GM21786 (cell line): ENCODE results near the gene SPHK2.
"Not testable (repeated sequence)": the region's sequence is repeated elsewhere in the genome, so short reads cannot be mapped to it uniquely, and the experiment has no call there.

Experiments
- ATAC-seq: cut with Tn5 transposase; IDR thresholded peaks from one replicate; pipeline ENCODE4 v1.9.1; 2021; ENCODE audit not compliant: unreplicated experiment

SPHK2 gene

DNA sequence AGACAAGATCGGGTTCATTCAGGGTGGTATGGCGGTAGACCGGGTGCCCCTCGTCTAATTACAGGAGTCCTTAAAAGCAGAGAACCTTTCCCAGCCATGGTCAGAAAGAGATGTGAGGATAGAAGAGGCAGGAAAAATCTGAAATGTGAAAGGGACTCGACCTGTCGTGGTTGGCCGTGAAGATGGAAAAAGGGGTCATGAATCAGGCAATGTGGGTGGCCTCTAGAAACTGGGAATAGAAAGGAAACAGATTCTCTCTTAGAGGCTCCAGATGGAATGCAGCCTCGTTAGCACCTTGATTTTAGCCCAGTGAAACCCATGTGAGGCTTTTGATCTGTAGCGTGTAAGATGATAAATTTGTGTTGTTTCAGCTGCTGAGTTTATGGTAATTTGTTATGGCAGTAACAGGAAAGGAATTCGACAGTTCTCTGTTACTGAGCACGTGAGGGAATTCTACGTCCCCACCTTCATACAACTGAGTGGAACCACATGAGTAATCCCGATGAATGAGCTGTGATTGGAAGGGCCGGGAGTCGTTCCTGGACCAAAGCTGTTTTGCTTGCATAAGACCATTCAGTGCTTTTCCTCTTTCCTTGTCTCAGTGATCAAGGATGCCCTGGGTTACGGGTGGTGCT lies 37.7 kb downstream of the SPHK2 start:
- ATAC-seq = no peak

DNA sequence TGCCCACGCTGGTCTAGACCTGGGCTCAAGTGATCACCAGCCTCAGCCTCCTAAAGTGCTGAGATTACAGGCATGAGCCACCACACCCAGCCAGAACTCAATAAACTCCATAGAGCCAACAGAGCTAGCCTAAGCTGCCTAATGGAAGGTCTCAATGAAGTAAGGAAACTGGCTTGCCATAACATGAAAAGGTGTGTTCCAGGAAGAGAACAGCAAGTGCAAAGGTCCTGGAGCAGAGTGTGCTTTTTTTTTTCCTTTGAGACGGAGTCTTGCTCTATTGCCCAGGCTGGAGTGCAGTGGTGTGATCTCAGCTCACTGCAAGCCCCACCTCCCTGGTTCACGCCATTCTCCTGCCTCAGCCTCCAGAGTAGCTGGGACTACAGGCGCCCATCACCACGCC lies 38.5 kb downstream of the SPHK2 start:
- not testable (repeated sequence) for ATAC-seq

DNA sequence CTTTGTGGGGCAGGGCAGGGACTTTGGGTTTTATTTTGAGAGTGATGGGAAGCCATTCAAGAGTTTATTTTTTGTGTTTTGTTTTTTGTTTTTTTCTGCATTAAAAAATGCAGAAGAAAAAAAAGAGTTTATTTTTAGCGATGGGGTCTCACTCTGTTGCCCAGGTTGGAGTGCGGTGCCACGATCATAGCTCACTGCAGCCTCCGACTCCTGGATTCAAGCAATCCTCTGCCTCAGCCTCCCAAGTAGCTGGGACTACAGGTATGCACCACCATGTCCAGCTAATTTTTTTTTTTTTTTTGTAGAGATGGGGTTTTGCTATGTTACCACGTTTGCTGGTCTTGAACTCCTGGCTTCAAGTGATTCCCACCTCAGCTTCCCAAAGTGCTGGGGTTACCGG lies 39.2 kb downstream of the SPHK2 start:
- ATAC-seq = no peak

DNA sequence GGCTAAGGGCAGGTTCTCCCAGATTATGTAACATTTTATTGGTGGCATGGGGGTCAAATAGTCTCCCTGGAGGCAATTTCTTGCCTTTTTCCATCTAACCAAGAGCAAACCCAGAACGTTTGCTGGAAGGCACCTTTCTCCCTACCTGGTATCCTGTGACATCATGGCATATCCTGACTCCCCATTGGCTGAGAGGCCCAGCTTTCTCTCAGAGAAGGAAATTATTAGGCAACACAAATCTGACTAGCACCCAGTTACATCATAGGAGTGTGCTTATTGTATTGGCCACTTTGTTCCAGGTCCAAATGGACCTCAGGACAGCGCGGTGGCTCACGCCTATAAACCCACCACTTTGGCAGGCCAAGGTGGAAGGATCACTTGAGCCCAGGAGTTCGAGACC lies 40.5 kb downstream of the SPHK2 start:
- ATAC-seq = no peak

DNA sequence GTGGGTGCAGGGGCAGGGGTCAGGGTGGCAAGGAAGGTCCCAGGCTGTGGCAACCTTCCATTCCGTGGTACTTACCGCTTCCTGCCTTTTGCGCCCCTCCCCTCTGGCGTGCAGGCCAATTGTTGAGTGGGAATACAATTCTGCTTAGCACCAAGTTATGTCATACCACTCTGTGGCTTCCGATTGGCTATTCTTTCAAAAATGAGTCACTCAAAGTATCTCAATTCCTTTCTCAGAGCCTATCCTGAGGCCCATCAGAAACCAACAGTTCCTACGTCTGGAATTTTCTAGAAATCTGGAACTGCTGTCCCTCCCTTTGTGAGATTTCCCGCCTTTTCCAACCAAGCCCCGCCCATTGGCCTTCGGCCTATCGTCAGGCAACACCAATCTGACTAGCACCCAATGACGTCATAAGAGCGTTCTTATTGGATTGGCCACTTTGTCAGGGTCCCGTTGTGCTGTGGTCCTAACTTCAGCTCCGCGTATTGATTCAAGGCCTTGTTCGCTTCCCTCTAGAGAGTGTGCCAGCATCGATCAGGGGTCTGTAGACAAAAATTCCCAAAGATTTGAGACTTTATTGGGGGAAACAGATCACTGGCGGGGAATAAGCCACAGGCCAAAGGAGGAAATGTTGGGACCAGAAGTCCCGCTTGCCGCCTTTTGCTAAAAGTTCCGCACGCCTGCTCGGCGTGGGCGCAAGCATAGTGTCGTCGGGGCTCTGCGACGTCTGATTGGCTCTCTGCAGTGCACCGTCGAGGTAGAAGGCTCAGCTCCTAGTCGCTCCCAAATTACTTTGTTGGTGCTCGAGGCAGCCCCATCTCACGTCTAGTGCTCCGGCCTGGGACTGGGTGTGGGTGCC lies 41.8 kb downstream of the SPHK2 start:
- ATAC-seq = peak; percentile 64

DNA sequence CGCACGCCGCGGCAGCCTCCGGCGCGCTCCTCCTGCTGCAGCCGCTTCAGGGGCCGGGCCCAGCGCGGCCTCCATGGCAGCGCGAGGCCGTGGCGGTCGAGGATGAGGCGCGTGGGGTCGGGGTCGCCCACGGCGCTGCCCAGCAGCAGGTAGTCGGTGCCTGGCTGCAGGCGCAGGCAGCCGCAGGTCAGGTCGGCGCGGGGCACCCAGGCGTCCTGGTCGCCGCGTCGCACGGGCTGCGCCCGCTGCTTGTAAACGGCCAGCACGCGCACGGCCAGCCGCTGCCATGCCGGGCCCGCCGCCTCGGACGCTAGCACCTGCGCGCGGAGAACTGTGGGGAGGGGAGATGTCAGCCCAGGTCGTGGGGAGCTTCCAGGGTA lies 42.4 kb downstream of the SPHK2 start:
- no peak for ATAC-seq

DNA sequence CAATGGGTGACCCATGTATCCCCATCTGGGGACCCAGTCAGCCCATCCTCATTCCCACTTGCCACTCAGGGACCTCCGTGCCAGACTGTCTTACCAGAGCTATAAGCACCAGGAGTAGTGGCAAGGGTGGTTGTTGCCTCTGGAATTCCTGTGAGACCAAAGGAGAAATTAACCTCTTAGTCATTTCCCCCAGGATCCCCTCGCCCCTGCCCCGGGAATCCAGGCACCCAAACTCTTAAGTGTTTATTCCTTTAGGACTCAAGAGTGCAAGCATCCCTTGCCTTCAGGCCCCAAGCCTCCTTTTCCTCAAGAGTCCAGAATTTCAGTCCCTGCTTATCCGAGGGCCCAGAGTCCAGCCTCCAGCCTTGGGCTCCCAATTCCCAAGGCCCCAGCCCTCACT lies 44.4 kb downstream of the SPHK2 start:
- no peak for ATAC-seq

DNA sequence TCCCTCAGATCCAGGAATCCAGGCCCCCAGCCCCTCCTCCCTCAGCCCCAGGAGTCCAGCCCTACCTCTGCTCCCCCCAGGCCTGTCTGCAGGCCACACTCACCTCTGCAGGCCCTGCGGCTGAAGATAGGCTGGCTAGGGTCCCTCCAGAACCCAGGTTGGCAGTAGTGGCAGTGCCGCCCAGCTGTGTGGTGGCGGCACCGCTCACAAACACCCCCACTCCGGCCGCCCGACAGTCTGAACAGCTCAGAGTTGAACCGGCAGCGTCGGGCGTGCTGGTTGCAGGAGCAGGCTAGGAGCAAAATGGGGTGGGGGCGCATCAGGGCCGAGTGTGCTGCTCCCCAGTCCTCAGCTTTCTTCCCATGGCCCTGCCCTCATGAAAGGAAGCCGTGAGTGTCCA lies 45.2 kb downstream of the SPHK2 start:
- ATAC-seq = no peak

DNA sequence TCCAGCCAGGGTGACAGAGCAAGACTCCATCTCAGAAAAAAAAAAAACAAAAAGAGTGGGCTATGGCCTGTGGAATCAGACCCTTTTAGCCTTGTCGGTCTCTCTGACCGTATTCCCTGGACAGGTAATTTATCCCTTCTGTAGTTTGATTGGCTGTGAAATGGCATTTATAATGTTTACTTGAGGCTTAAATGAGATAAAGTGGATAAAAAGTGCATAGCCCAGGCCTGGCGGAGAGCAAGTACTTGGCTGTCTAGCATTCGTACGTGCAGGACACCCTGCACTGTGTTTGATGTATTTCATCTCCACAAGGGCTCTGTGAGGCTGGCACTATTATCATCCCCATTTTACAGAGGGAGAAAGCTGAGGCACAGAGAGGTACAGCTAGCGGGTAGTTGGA lies 46.5 kb downstream of the SPHK2 start:
- no peak for ATAC-seq

DNA sequence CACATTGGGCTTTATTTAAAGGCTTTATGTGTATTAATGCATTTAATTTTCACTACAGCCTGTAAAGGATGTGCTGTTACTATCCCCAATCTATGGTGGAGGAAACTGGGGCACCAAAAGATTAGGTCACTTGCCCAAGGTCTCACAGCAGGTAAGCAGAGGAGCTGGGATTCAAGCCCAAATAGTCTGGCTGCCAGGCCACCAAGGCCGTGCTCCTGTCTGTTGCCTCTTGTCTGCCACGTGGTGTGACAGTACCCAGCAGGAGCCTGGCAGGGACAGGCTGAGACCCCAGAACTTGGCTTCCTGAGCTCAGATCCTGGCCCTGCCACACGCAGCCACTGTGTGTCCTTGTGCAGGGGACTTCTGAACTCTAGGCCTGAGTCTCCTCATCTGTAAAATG lies 49.0 kb downstream of the SPHK2 start:
- ATAC-seq = no peak

DNA sequence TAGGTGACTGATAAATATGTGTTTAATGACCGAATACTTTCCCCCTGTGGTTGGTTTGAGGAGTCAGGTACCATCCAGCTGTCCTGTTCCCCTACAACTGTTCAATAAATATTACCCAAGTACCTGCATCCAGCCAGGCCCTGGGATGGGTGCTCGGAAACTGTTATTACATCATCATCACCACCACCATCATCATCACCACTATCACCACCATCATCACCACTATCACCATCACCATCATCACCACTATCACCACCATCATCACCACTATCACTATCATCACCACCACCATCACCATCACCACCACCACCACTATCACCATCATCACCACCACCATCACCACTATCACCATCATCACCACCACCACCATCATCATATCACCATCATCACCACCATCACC lies 49.5 kb downstream of the SPHK2 start:
- ATAC-seq = no peak

DNA sequence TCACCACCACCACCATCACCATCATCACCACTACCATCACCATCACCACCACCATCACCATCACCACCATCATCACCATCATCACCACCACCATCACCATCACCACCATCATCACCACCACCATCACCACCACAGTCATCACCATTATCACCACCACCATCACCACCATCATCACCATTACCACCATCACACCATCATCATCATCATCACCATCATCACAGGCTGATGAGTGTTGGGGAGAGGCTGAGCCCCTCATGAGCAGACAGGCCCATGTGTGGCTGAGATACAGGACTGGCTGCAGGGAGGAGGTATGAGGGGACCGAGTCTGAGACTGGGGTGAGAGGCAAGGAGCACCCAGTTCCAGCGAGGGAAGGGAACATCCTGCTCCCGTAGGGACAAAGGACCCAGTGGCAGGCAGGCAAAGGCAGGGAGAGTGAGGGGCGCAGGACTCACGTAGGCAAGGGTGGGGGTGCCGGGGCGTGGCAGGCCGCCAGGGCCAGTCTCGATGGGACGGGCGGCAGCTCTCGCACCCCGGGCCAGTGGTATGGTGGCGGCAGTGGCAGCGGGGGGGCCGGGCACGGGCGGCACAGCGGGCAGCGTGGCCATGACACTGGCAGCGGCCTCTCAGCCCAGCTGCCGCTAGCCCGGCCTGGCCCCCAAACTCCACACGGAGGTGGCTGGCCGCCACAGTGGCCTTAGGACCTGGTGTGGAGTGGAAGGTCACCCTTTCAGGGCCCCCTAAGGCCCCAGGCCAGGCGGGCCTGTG lies 50.8 kb downstream of the SPHK2 start:
- ATAC-seq = no peak

DNA sequence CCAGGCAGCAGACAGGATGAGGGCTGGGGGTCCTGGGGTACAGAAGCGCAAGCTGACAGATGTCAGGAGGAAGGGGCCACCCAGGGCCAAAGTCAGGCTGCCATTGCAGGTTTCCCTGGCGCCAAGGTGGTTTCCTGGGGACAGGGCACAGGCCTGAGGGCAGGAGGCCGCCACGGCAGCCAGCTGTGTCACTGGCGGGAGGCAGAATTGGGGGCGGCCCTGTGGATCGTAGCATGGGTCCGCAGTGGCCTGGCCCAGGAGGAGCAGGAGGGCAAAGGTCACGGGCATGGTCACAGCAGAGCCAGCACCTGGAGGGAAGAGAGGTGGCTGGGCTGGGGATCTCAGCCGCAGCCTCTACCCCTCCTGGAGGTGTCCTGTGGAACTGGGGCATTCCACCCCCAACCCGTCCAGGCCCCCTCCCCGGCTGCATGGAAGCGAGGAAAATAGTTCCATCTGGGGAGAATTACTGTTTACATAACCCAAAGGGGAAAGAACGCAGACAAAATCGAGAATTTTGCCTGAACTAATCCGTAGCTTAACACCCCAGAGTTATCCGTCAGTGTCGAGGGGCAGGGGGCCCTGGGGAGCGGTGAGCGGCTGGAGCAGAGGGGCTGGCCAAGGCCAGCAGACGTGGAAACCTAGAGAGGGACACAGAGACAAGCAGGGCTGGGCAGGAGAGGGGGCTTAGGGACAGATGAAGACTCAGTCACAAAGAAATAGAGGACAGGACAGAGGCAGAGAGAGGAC lies 51.6 kb downstream of the SPHK2 start:
- no peak for ATAC-seq

DNA sequence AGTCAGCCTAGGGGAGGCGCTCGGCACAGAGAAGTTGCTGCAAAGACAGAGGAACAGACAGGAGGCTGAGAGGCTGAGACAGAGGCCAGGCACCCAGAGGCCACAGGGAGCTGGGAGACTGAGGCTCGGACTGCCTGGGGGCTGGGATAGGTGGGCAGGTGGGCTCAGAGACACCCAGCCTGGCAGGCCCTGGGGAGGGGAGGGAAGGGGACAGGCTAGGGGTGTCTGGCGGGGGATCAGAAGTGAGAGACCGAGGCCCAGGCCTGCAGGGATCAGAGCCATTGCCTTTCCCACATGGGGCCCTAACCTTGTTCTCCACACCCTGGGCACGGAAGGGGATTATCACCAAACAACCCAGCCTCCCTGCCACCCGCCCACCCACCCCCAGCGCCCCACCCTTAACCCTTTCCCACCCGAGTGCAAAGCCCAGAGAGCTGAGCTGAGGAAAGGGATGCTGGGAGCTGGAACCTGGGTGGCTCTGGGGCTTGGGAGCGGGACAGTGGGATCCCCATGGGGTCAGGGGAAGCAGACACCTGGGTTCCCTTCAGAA lies 52.2 kb downstream of the SPHK2 start:
- ATAC-seq = no peak

DNA sequence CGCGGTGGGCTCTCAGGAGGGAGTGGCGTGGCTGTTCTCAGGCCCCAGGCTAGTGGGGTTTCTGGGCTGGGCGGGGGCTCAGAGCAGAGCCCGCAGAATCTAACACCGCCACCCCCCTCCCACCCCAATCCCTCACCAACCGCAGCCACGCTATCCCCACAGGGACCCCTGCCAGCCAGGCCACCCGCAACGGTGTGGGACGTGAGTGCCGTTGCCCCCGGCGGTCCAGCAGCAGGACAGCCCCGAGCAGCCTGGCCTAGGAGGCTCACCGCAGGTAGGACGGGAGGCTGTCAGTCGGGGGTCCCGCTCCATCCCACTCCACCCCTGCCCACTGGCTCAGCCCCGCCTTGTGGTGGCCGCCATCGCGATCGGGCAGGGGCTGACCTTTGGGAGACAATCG lies 53.7 kb downstream of the SPHK2 start, which contains the start of gene NTN5:
NTN5 (minus strand) TSS at position 24 of the 400 bp plus-strand sequence. CDS start 2,031 bp downstream, outside the sequence.
- no peak for ATAC-seq

DNA sequence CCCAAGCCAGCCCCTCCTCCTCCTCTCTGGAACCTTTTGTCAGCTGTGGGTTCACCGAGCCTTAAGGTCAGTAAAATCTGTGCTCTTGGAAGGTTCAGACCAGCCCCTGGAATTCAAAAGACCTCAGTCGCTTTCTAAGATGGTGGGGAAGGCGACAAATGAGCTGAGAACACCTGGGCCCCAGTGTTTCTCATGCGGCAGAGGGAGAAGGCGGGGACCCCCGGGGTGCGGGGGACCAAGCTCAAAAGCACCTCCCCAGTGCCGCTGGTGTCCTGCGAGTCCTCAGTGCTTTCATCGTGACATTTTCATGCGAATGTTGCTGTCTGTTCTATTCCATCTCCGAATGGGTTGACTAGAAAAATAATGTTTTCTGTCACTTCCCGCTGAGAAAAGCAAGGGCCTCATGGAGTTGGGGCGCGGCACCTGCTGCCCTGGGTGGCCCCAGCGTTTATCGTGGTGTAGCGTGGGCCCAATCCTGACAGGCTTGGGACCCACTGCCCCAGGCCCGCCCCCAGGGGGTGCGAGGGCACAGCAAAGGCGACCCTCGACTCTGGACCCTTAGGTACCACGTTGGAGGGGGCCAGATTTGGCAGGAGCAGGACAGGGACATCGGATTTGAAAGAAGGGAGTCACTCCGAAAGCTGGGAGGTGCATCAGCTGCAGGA lies 54.3 kb downstream of the SPHK2 start:
- no peak for ATAC-seq

DNA sequence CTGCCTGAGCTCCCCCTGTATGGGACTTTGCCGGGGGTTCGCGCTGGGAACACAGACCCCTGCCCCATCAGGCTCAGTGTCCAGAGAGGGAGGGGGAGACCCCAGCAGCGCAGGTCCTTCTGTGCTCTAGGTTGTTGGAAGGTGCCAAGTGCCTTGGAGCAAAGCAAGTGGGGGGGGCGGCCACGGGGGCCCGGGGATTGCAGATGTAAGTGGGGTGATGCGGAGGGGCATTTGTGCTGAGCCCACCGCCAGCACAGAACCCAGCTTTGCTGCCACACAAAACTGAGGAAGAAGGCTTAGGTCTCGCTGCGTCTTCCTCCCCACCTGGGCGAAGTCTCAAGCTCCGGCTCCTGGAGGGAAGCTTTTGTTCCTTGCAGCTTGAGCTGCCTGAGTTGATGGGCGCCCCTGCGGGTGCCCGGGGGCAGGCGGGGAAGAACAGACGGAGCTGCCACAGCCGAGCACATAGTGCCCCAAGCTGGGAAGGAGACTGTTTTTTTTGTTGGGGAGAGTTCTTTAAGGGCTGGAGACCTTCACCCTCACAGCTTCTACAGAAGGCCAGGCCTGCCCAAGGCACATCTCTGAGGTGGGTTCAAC lies 55.0 kb downstream of the SPHK2 start:
- ATAC-seq = no peak

DNA sequence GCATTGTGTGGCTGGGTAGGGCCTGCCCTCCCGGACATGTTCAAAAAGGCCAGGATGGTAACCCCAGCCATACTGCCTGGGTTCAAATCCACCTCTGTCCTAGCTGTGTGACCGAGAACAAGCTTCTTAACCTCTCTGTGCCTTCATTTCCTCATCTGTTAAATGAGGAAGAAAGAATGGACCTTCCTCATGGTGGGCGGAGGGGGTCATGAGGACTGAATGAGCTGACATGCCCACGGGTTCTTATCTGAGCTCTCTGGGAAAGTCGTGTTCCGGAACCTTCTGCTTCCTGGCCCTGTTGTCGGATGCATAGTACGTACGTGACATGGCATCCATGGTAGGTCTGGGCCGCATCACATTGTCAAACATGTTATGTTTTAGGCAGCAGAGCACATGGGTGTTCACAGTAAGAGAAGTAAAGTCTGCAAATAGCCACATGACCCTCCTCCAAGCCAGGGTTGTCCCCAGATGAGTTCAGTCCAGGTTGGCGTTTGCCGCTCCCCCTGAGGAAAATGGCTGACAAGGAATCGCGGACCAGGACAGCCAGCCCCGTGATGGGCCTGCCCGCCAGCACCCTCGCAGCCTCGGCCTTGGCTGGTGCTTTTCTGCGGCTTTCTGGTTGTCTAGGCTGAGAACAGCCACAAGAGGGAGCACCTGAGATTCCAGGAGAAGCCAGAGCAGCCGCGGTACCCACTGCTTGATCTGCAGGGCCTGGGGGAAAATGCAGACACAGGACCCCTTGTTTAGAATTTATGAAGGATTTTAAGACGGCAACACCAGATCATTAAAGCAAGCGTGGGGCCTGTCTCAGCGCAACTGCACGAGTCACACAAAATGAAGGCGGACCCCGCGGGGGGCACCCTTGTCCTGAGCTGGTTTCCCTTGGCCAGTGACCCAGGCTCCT lies 55.9 kb downstream of the SPHK2 start:
- ATAC-seq = no peak

DNA sequence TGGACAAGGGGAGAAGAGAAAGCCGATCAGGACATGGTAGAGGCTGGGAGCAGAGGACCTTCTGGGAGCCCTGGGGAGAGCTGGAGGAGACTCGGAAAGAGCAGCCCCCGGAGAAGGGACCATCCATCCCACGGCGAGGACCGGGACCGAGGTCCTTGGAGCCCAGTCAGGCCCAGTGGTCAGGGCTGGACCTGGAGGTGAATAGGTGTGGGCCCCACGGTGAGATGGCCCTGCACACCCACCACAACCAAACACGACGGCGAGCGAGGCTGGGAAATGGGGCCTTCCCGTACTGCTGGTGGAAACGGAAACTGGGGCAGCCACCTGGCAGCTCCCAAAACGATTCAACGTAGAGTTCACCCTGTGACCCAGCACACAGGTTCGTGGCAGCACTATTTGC lies 57.2 kb downstream of the SPHK2 start:
- ATAC-seq = no peak
